Lower leg skin (tissue), 3 donors: ENCODE results near the gene ZFAND3.

Experiments used
- POLR2A ChIP-seq, 2 donors: fragments of 450-650 bp; IDR thresholded peaks; one replicate each; pipeline ENCODE4 v1.6.1; 2016 to 2017; ENCODE audit warnings: antibody characterized with exemption in 2 of 2, mild to moderate bottlenecking in 1 of 2, moderate library complexity in 1 of 2
- TF ChIP-seq, protein P1 (sequence below), 3 donors: fragments of 450-650 bp; IDR thresholded peaks; one replicate each; pipeline ENCODE4 v1.5.1; 2016; ENCODE audit warnings: antibody characterized with exemption in 3 of 3, mild to moderate bottlenecking in 3 of 3, moderate library complexity in 2 of 3

GRCh38 chr6:38191418-38191817 is 371.9 kb downstream of the ZFAND3 start:
- TF ChIP-seq, protein P1, sequence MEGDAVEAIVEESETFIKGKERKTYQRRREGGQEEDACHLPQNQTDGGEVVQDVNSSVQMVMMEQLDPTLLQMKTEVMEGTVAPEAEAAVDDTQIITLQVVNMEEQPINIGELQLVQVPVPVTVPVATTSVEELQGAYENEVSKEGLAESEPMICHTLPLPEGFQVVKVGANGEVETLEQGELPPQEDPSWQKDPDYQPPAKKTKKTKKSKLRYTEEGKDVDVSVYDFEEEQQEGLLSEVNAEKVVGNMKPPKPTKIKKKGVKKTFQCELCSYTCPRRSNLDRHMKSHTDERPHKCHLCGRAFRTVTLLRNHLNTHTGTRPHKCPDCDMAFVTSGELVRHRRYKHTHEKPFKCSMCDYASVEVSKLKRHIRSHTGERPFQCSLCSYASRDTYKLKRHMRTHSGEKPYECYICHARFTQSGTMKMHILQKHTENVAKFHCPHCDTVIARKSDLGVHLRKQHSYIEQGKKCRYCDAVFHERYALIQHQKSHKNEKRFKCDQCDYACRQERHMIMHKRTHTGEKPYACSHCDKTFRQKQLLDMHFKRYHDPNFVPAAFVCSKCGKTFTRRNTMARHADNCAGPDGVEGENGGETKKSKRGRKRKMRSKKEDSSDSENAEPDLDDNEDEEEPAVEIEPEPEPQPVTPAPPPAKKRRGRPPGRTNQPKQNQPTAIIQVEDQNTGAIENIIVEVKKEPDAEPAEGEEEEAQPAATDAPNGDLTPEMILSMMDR (IDR thresholded peaks at IDR 0.05) = no peak
- TF ChIP-seq POLR2A (IDR thresholded peaks at IDR 0.05) = no peak
